IMR-90 (cell line): ENCODE results near the gene DNAH17. TPM values are rescaled to one million over a fixed set of nuclear protein-coding genes. Genes with fewer than 3 reads are reported as not detected.

ENCODE experiments used
- ATAC-seq: fragments of 200-7000 bp; cut with Tn5 transposase; 2 replicates; pipeline ENCODE4 v1.9.1; 2020; ENCODE audit warnings: low read depth, mild to moderate bottlenecking, moderate library complexity
- BruUV-seq: library from RNA; stranded (reverse); fragments of 400-500 nt; replicated peaks from 2 replicates; lab custom pipeline; 2021; lab: Mats Ljungman, UMichigan
- CTCF ChIA-PET: fragments of 300-600 bp; formaldehyde crosslinking; extraction: SDS; loops from one replicate; lab custom pipeline; 2021; ENCODE audit warnings: antibody characterized with exemption; lab: Yijun Ruan, JAX
- POLR2A ChIA-PET: fragments of 300-600 bp; sonication (Branson Sonifier 250); formaldehyde crosslinking; loops from one replicate; lab custom pipeline; 2022; ENCODE audit warnings: antibody characterized with exemption; ENCODE audit not compliant: unreplicated experiment; lab: Charles Lee
- DNase-seq: peaks from one replicate; pipeline ENCODE4 v3.0.0; 2013
- H2AFZ ChIP-seq: replicated peaks from 2 replicates; pipeline ENCODE3; 2013; ENCODE audit warnings: low read length, mild to moderate bottlenecking; ENCODE audit not compliant: poor library complexity
- H2AK5ac ChIP-seq: 2 replicates; pipeline ENCODE4 v1.6.1; 2013; ENCODE audit warnings: low read depth, low read length, inconsistent platforms
- H2AK9ac ChIP-seq: replicated peaks from 2 replicates; pipeline ENCODE3; 2013; ENCODE audit warnings: mild to moderate bottlenecking, low read depth, low read length, moderate library complexity; ENCODE audit not compliant: poor library complexity
- H2BK120ac ChIP-seq: 2 replicates; pipeline ENCODE4 v1.6.1; 2013; ENCODE audit warnings: low read depth, low read length, inconsistent platforms
- H2BK15ac ChIP-seq: 3 replicates; pipeline ENCODE4 v1.6.1; 2013; ENCODE audit warnings: low read depth, low read length, inconsistent platforms
- H2BK20ac ChIP-seq: 2 replicates; pipeline ENCODE4 v1.6.1; 2013; ENCODE audit warnings: low read depth, mild to moderate bottlenecking, inconsistent platforms, low read length, moderate library complexity
- H2BK5ac ChIP-seq: 2 replicates; pipeline ENCODE4 v1.6.1; 2013; ENCODE audit warnings: mild to moderate bottlenecking, low read depth, low read length, inconsistent platforms; ENCODE audit not compliant: poor library complexity, severe bottlenecking
- H3K14ac ChIP-seq: replicated peaks from 2 replicates; pipeline ENCODE4 v1.6.1; 2013; ENCODE audit warnings: low read depth, low read length, inconsistent platforms
- H3K18ac ChIP-seq: 2 replicates; pipeline ENCODE4 v1.6.1; 2013; ENCODE audit warnings: low read depth, low read length, control low read depth
- H3K23ac ChIP-seq: 2 replicates; pipeline ENCODE4 v1.6.1; 2013; ENCODE audit warnings: low read depth, low read length, inconsistent platforms
- H3K27ac ChIP-seq: 2 replicates; pipeline ENCODE4 v1.5.1; 2013; ENCODE audit warnings: mild to moderate bottlenecking, control low read depth, low read length; ENCODE audit not compliant: insufficient read depth
- H3K27me3 ChIP-seq: 2 replicates; pipeline ENCODE4 v1.6.1; 2013; ENCODE audit warnings: low read length; ENCODE audit not compliant: control insufficient read depth, insufficient read depth
- H3K36me3 ChIP-seq: 2 replicates; pipeline ENCODE4 v1.6.1; 2013; ENCODE audit warnings: low read length, mixed read lengths; ENCODE audit not compliant: control insufficient read depth, insufficient read depth
- H3K4ac ChIP-seq: 2 replicates; pipeline ENCODE4 v1.6.1; 2013; ENCODE audit warnings: low read depth, low read length, inconsistent platforms
- H3K4me1 ChIP-seq: 2 replicates; pipeline ENCODE4 v1.6.1; 2013; ENCODE audit warnings: low read length, mixed read lengths; ENCODE audit not compliant: control insufficient read depth, insufficient read depth
- H3K4me2 ChIP-seq: 2 replicates; pipeline ENCODE4 v1.6.1; 2013; ENCODE audit warnings: low read depth, mild to moderate bottlenecking, control low read depth, low read length, moderate library complexity
- H3K4me3 ChIP-seq: 2 replicates; pipeline ENCODE4 v1.5.1; 2013; ENCODE audit warnings: low read depth, mild to moderate bottlenecking, control low read depth, low read length, moderate library complexity; ENCODE audit not compliant: insufficient read depth
- H3K56ac ChIP-seq: 2 replicates; pipeline ENCODE4 v1.6.1; 2013; ENCODE audit warnings: low read length, inconsistent platforms; ENCODE audit not compliant: insufficient read depth; ENCODE audit errors: extremely low read depth
- H3K79me1 ChIP-seq, 2 experiments: 2 replicates each; pipeline ENCODE4 v1.6.1; 2013; ENCODE audit warnings: low read length in 2 of 2, inconsistent platforms in 1 of 2, low read depth in 1 of 2
- H3K9ac ChIP-seq: 2 replicates; pipeline ENCODE4 v1.6.1; 2013; ENCODE audit warnings: low read depth, low read length, control low read depth
- H3K9me1 ChIP-seq: 2 replicates; pipeline ENCODE4 v1.6.1; 2013; ENCODE audit warnings: low read length, inconsistent platforms; ENCODE audit not compliant: insufficient read depth
- H3K9me3 ChIP-seq: 2 replicates; pipeline ENCODE4 v1.6.1; 2013; ENCODE audit warnings: low read length; ENCODE audit not compliant: control insufficient read depth, insufficient read depth
- H4K20me1 ChIP-seq: 2 replicates; pipeline ENCODE4 v1.6.1; 2013; ENCODE audit warnings: low read length, inconsistent platforms; ENCODE audit not compliant: insufficient read depth
- H4K5ac ChIP-seq: 2 replicates; pipeline ENCODE4 v1.6.1; 2013; ENCODE audit warnings: mild to moderate bottlenecking, low read depth, low read length, control low read depth
- H4K8ac ChIP-seq, 2 experiments: 2 replicates each; pipeline ENCODE4 v1.6.1; 2013; ENCODE audit warnings: low read depth in 2 of 2, low read length in 2 of 2, control low read depth in 1 of 2, inconsistent platforms in 1 of 2
- H4K91ac ChIP-seq: 2 replicates; pipeline ENCODE4 v1.6.1; 2013; ENCODE audit warnings: low read depth, low read length, inconsistent platforms; ENCODE audit not compliant: insufficient read depth
- BHLHE40 ChIP-seq: fragments of 150-350 bp; IDR thresholded peaks from 2 replicates; pipeline ENCODE4 v1.6.1; 2016; ENCODE audit warnings: mild to moderate bottlenecking, low read depth, low read length
- CEBPB ChIP-seq: IDR thresholded peaks from 2 replicates; pipeline ENCODE4 v1.6.1; 2012; ENCODE audit warnings: low read depth, low read length, improper control_type of control experiment
- CHD1 ChIP-seq: IDR thresholded peaks from 2 replicates; pipeline ENCODE4 v1.6.1; 2012; ENCODE audit warnings: low read depth, low read length, improper control_type of control experiment
- CTCF ChIP-seq: conservative IDR thresholded peaks from 2 replicates; pipeline ENCODE4 v1.5.1; 2012; ENCODE audit warnings: mild to moderate bottlenecking, low read depth, low read length, improper control_type of control experiment
- ELK1 ChIP-seq: fragments of 150-350 bp; IDR thresholded peaks from 2 replicates; pipeline ENCODE4 v1.6.1; 2016; ENCODE audit warnings: low read depth, mild to moderate bottlenecking, low read length, moderate library complexity, borderline replicate concordance
- FOS ChIP-seq: fragments of 150-350 bp; IDR thresholded peaks from 2 replicates; pipeline ENCODE4 v1.6.1; 2016; ENCODE audit warnings: low read depth, low read length
- MAFK ChIP-seq: IDR thresholded peaks from 2 replicates; pipeline ENCODE4 v1.6.1; 2012; ENCODE audit warnings: low read depth, low read length, improper control_type of control experiment
- MXI1 ChIP-seq: IDR thresholded peaks from 2 replicates; pipeline ENCODE4 v1.6.1; 2012; ENCODE audit warnings: low read depth, mild to moderate bottlenecking, low read length, moderate library complexity, borderline replicate concordance
- POLR2A ChIP-seq: IDR thresholded peaks from 2 replicates; pipeline ENCODE4 v1.6.1; 2012; ENCODE audit warnings: mild to moderate bottlenecking, low read depth, low read length
- RCOR1 ChIP-seq: IDR thresholded peaks from 2 replicates; pipeline ENCODE4 v1.6.1; 2012; ENCODE audit warnings: mild to moderate bottlenecking, low read length, improper control_type of control experiment; ENCODE audit not compliant: insufficient replicate concordance
- RFX5 ChIP-seq: IDR thresholded peaks from 2 replicates; pipeline ENCODE4 v1.8.0; 2012; ENCODE audit warnings: low read depth, mild to moderate bottlenecking, low read length, moderate library complexity
- SMC3 ChIP-seq: fragments of 150-350 bp; IDR thresholded peaks from 2 replicates; pipeline ENCODE4 v1.6.1; 2016; ENCODE audit warnings: low read depth, mild to moderate bottlenecking, antibody characterized with exemption, low read length, moderate library complexity
- USF2 ChIP-seq: fragments of 150-350 bp; IDR thresholded peaks from 2 replicates; pipeline ENCODE4 v1.6.1; 2017; ENCODE audit warnings: mild to moderate bottlenecking, antibody characterized with exemption, low read length, low read depth
- WGBS, 2 experiments: methylation state at CpG; one replicate each; pipeline versions ENCODE4 v1.1.5 to v1.1.7; 2013; ENCODE audit warnings: missing lambda C conversion rate in 2 of 2; ENCODE audit not compliant: insufficient read length in 1 of 2; ENCODE audit errors: extremely low coverage in 2 of 2; 5-methylcytosine and 5-hydroxymethylcytosine counted together
- dilution Hi-C: fragments of 300-500 bp; cut with HindIII; formaldehyde crosslinking; loops from one replicate; pipeline ENCODE4 v1.14.3; 2018; ENCODE audit warnings: low sequenced_read_pairs; ENCODE audit not compliant: unreplicated experiment
- in situ Hi-C: fragments of 300-500 bp; cut with MboI; formaldehyde crosslinking; loops from 3 replicates; pipeline ENCODE4 v1.14.3; 2019; ENCODE audit warnings: low sequenced_read_pairs, inconsistent platforms, mixed read lengths
- intact Hi-C: fragments of 100-400 bp; cut with micrococcal nuclease; formaldehyde crosslinking; loops from 2 replicates; pipeline ENCODE4 v1.10.0; 2022
- polyA plus RNA-seq, 3 experiments: library from polyadenylated mRNA; depleted of rRNA; stranded (reverse); fragments of >200 nt; gene quantifications; 2 replicates each; pipeline ENCODE4 v1.2.3, GENCODE V29; 2012; ENCODE audit warnings: low replicate concordance in 1 of 3
- total RNA-seq: library from RNA; depleted of rRNA; stranded (reverse); fragments of >200 nt; gene quantifications from 2 replicates; pipeline ENCODE4 v1.2.3, GENCODE V29; 2012

DNAH17 gene
- total and polyA plus RNA-seq, 2 of the 4 experiments (the other 2 are of a cell fraction), result not detected

GRCh38 chr17:78492116-78492799, 84.9 kb downstream of the DNAH17 start:
- Histone ChIP-seq H3K23ac (no peak overlapping the region), H2AK5ac (no peak overlapping the region), H3K27ac (no peak overlapping the region), H3K9me1 (no peaks in the 10 kb centered on the region), H3K27me3 (peaks cover 22% of the 10 kb centered on the region; the same call in 1 of the 2 replicates), H2AFZ (peak overlapping the region; percentile 43), H4K8ac (no peak overlapping the region), H3K4ac (no peak overlapping the region), H3K9ac (no peak overlapping the region), H3K36me3 (no peaks in the 10 kb centered on the region), H3K4me2 (no peak overlapping the region), H2BK120ac (no peak overlapping the region), H2BK20ac (no peak overlapping the region), H3K56ac (no peak overlapping the region), H3K14ac (no peak overlapping the region), H3K9me3 (no peaks in the 10 kb centered on the region), H2BK5ac (no peak overlapping the region), H3K4me3 (no peak overlapping the region), H2BK15ac (no peak overlapping the region), H4K91ac (no peak overlapping the region), H3K4me1 (no peaks in the 10 kb centered on the region), H4K20me1 (no peaks in the 10 kb centered on the region), H4K5ac (no peak overlapping the region), H3K18ac (no peak overlapping the region), H3K79me1 (no peaks in the 10 kb centered on the region), H2AK9ac (no peak overlapping the region)
- intact Hi-C loops (loop anchor here (10.0 kb wide), 1 partner anchor 333 kb away; no protein-coding TSS in a partner anchor), dilution Hi-C loops (no loop called here), in situ Hi-C loops (loop anchor here (25.0 kb wide), 1 partner anchor 470 kb away; no protein-coding TSS in a partner anchor)
- ChIA-PET POLR2A (interaction anchor here (0.6 kb wide), 1 partner anchor 138 kb away, joined by 4 read pairs; no protein-coding TSS in a partner anchor), CTCF (interaction anchor here (0.9 kb wide), 1 partner anchor 12 kb away, joined by 4 read pairs; no protein-coding TSS in a partner anchor)
- TF ChIP-seq MAFK (no peak), USF2 (no peak), POLR2A (no peak), RFX5 (no peak), RCOR1 (no peak), SMC3 (no peak), FOS (no peak), CEBPB (no peak), BHLHE40 (no peak), MXI1 (no peak), ELK1 (no peak), CTCF (no peak), CHD1 (no peak)
- ATAC-seq (no peak), DNase-seq (no peak)
- no TSS peak for BruUV-seq
- WGBS, 2 experiments, result 85% methylated on average over 12 of the region's 26 CpGs; no CpG with 5 or more reads in 1 of the 2 experiments
